Upper lobe of left lung (tissue), 4 donors: ENCODE results near the gene TREH.

Experiments used
- EP300 ChIP-seq, 4 donors: sonication (generic); formaldehyde crosslinking; IDR thresholded peaks; one replicate each; pipeline ENCODE4 v1.5.1; 2017; ENCODE audit warnings: antibody characterized with exemption in 4 of 4, control low read depth in 2 of 4
- POLR2A ChIP-seq, 4 donors: fragments of 450-650 bp; IDR thresholded peaks; one replicate each; pipeline ENCODE4 v1.5.1; 2016 to 2017; ENCODE audit warnings: antibody characterized with exemption in 4 of 4, mild to moderate bottlenecking in 2 of 4

- no peak for TF ChIP-seq POLR2A (IDR thresholded peaks at IDR 0.05)
- no peak for TF ChIP-seq EP300 (IDR thresholded peaks at IDR 0.05)
These were observed 22.2 kb downstream of the TREH start for GRCh38 chr11:118657238-118657637.
